Trophoblast cell (in vitro differentiated cells and primary cell): ENCODE data around the gene WNK4.

ENCODE experiments used
- DNase-seq, 2 donors: peaks; one replicate each; pipeline ENCODE4 v3.0.0-alpha.2; 2016
- H2AFZ ChIP-seq: 2 replicates; pipeline ENCODE4 v1.6.1; 2013; ENCODE audit warnings: low read length, moderate library complexity, mild to moderate bottlenecking; ENCODE audit not compliant: insufficient read depth, poor library complexity
- H2AK5ac ChIP-seq: 2 replicates; pipeline ENCODE4 v1.6.1; 2013; ENCODE audit warnings: mild to moderate bottlenecking, low read length
- H2BK120ac ChIP-seq: 2 replicates; pipeline ENCODE4 v1.6.1; 2013; ENCODE audit warnings: low read length, mild to moderate bottlenecking, moderate library complexity; ENCODE audit not compliant: insufficient read depth, poor library complexity
- H2BK12ac ChIP-seq: 2 replicates; pipeline ENCODE4 v1.6.1; 2013; ENCODE audit warnings: mild to moderate bottlenecking, low read length, moderate library complexity
- H2BK5ac ChIP-seq: 2 replicates; pipeline ENCODE4 v1.6.1; 2013; ENCODE audit warnings: low read length, low read depth, moderate library complexity, mild to moderate bottlenecking; ENCODE audit not compliant: poor library complexity
- H3K14ac ChIP-seq: 2 replicates; pipeline ENCODE4 v1.6.1; 2013; ENCODE audit warnings: mild to moderate bottlenecking, low read length
- H3K18ac ChIP-seq: 2 replicates; pipeline ENCODE4 v1.6.1; 2013; ENCODE audit warnings: mild to moderate bottlenecking, low read length
- H3K23ac ChIP-seq: 2 replicates; pipeline ENCODE4 v1.6.1; 2013; ENCODE audit warnings: low read length
- H3K27ac ChIP-seq: 2 replicates; pipeline ENCODE4 v1.5.1; 2013; ENCODE audit warnings: low read depth, mild to moderate bottlenecking, inconsistent platforms, low read length, moderate library complexity
- H3K27me3 ChIP-seq: 2 replicates; pipeline ENCODE4 v1.6.1; 2013; ENCODE audit warnings: inconsistent platforms, mild to moderate bottlenecking, low read length, moderate library complexity; ENCODE audit not compliant: insufficient read depth
- H3K36me3 ChIP-seq, 2 experiments: 1 replicate in 1 of 2; 2 replicates in 1 of 2; pipeline ENCODE4 v1.6.1; 2013; ENCODE audit warnings: low read length in 2 of 2, mild to moderate bottlenecking in 2 of 2, moderate library complexity in 1 of 2; ENCODE audit not compliant: insufficient read depth in 2 of 2, control insufficient read depth in 1 of 2
- H3K4ac ChIP-seq: 2 replicates; pipeline ENCODE4 v1.6.1; 2013; ENCODE audit warnings: low read depth, mild to moderate bottlenecking, low read length, moderate library complexity
- H3K4me1 ChIP-seq, 2 experiments: 1 replicate in 1 of 2; 2 replicates in 1 of 2; pipeline ENCODE4 v1.6.1; 2013; ENCODE audit warnings: low read length in 2 of 2, mild to moderate bottlenecking in 2 of 2, moderate library complexity in 1 of 2; ENCODE audit not compliant: insufficient read depth in 2 of 2, control insufficient read depth in 1 of 2
- H3K4me2 ChIP-seq: 2 replicates; pipeline ENCODE4 v1.6.1; 2013; ENCODE audit warnings: inconsistent platforms, mild to moderate bottlenecking, low read length, moderate library complexity
- H3K4me3 ChIP-seq: 2 replicates; pipeline ENCODE4 v1.5.1; 2013; ENCODE audit warnings: mild to moderate bottlenecking, low read depth, low read length, inconsistent platforms
- H3K79me1 ChIP-seq: one replicate; pipeline ENCODE4 v1.6.1; 2013; ENCODE audit warnings: low read length
- H3K79me2 ChIP-seq: 2 replicates; pipeline ENCODE4 v1.6.1; 2013; ENCODE audit warnings: low read length, mild to moderate bottlenecking; ENCODE audit not compliant: control insufficient read depth, insufficient read depth, poor library complexity
- H3K9ac ChIP-seq: 2 replicates; pipeline ENCODE4 v1.6.1; 2013; ENCODE audit warnings: mild to moderate bottlenecking, low read length
- H3K9me3 ChIP-seq: 2 replicates; pipeline ENCODE4 v1.6.1; 2013; ENCODE audit warnings: low read depth, mild to moderate bottlenecking, control low read depth, inconsistent platforms, low read length; ENCODE audit not compliant: insufficient read depth
- H4K12ac ChIP-seq: 2 replicates; pipeline ENCODE4 v1.6.1; 2013; ENCODE audit warnings: low read depth, mild to moderate bottlenecking, low read length, moderate library complexity
- H4K8ac ChIP-seq: 2 replicates; pipeline ENCODE4 v1.6.1; 2013; ENCODE audit warnings: low read depth, mild to moderate bottlenecking, low read length, moderate library complexity
- H4K91ac ChIP-seq: one replicate; pipeline ENCODE4 v1.6.1; 2013; ENCODE audit warnings: low read depth, mild to moderate bottlenecking, low read length, moderate library complexity
- WGBS: extraction: QIAGEN DNeasy Blood & Tissue Kit; methylation state at CpG from one replicate; pipeline ENCODE4 v1.1.7; 2013; ENCODE audit warnings: missing lambda C conversion rate; ENCODE audit not compliant: insufficient read length, insufficient coverage; ENCODE audit errors: extremely low coverage; 5-methylcytosine and 5-hydroxymethylcytosine counted together

The WNK4 gene

DNA sequence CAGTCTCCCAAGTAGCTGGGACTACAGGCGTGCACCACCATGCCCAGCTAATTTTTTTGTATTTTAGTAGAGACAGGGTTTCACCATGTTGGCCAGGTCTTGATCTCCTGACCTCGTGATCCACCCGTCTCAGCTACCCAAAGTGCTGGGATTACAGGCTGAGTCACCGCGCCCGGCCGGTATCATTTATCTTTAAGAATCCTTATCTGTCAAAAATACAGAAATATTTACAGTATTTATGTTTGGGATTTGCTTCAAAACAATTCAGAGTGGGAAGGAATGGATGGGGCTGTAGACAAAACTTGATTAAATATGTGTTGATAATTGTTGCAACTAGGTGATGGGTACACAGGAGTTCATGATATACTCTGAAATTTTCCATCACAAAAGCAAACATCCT, 40.8 kb downstream of the WNK4 start:
- Histone ChIP-seq H4K12ac (no peak overlapping the region), H4K8ac (no peak overlapping the region), H3K27ac (no peak overlapping the region), H2AFZ (no peak overlapping the region), H2AK5ac (no peak overlapping the region), H4K91ac (no peak overlapping the region), H2BK120ac (no peak overlapping the region), H3K23ac (no peak overlapping the region), H3K4me3 (no peak overlapping the region), H2BK5ac (no peak overlapping the region), H3K4me1 (peaks cover 5% of the 10 kb centered on the region in 2 experiments), H3K79me2 (peaks cover 4% of the 10 kb centered on the region), H2BK12ac (no peak overlapping the region), H3K36me3 (peaks cover 20 to 36% of the 10 kb centered on the region in 2 experiments), H3K79me1 (peaks cover 6% of the 10 kb centered on the region), H3K18ac (no peak overlapping the region), H3K9ac (no peak overlapping the region), H3K9me3 (peaks cover 4% of the 10 kb centered on the region), H3K4me2 (no peak overlapping the region), H3K27me3 (no peaks in the 10 kb centered on the region), H3K4ac (no peak overlapping the region), H3K14ac (no peak overlapping the region)
- no CpG with 5 or more reads among the region's 7 CpGs for WGBS
- peak; percentile 74 to 75 for DNase-seq

DNA sequence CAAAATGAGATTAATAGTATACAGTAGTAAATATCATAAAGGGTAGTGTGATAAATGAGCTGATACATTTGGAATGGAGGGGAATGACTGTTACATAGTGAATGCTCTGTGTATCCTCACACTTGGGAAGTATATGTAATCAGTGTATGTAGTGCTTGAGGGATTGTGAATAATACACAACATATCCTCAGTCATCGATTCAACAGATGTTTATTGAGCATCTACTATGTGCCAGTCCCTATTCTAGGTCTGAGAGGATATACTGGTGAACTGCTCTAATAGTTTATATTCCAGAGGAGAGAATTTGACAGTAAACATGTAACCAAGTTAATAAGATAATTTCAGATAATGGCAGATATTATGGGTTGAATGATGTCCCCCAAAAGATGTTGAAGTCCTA, 47.1 kb downstream of the WNK4 start:
- Histone ChIP-seq H2AFZ (no peak overlapping the region), H3K4me1 (peaks cover 5% of the 10 kb centered on the region in 2 experiments), H3K4me2 (no peak overlapping the region), H4K91ac (no peak overlapping the region), H3K4ac (no peak overlapping the region), H3K9ac (no peak overlapping the region), H2AK5ac (no peak overlapping the region), H3K14ac (no peak overlapping the region), H3K9me3 (no peaks in the 10 kb centered on the region), H3K27ac (no peak overlapping the region), H3K27me3 (no peaks in the 10 kb centered on the region), H3K23ac (no peak overlapping the region), H3K4me3 (no peak overlapping the region), H3K79me2 (peaks cover 4% of the 10 kb centered on the region), H2BK12ac (no peak overlapping the region), H2BK5ac (no peak overlapping the region), H2BK120ac (no peak overlapping the region), H4K12ac (no peak overlapping the region), H3K36me3 (no peaks in the 10 kb centered on the region), H4K8ac (no peak overlapping the region), H3K79me1 (peaks cover 6% of the 10 kb centered on the region), H3K18ac (no peak overlapping the region)
- no CpG with 5 or more reads among the region's 1 CpG for WGBS
- no peak for DNase-seq

- H4K91ac ChIP-seq: no peak overlapping the region
- peaks cover 8% of the 10 kb centered on the region for H3K79me2 ChIP-seq
- H3K4me1 ChIP-seq: peaks cover 0 to 3% of the 10 kb centered on the region in 2 experiments
- no peak overlapping the region for H3K23ac ChIP-seq
- no peak overlapping the region for H2AK5ac ChIP-seq
- no peaks in the 10 kb centered on the region for H3K27me3 ChIP-seq
- no peak overlapping the region for H3K18ac ChIP-seq
- no peak for DNase-seq
- no peak overlapping the region for H3K14ac ChIP-seq
- peaks cover 5 to 11% of the 10 kb centered on the region in 2 experiments for H3K36me3 ChIP-seq
- no peaks in the 10 kb centered on the region for H3K9me3 ChIP-seq
- no peak overlapping the region for H4K12ac ChIP-seq
- no peak overlapping the region for H4K8ac ChIP-seq
- H2BK120ac ChIP-seq: no peak overlapping the region
- H2BK12ac ChIP-seq: no peak overlapping the region
- no peak overlapping the region for H2AFZ ChIP-seq
- no peak overlapping the region for H3K4me2 ChIP-seq
- H2BK5ac ChIP-seq: no peak overlapping the region
- no peak overlapping the region for H3K9ac ChIP-seq
- H3K4ac ChIP-seq: no peak overlapping the region
- H3K4me3 ChIP-seq: no peak overlapping the region
- H3K79me1 ChIP-seq: peaks cover 10% of the 10 kb centered on the region
- no peak overlapping the region for H3K27ac ChIP-seq
Measured at GRCh38 chr17:42830971-42831370, 50.6 kb downstream of the WNK4 start.

DNA sequence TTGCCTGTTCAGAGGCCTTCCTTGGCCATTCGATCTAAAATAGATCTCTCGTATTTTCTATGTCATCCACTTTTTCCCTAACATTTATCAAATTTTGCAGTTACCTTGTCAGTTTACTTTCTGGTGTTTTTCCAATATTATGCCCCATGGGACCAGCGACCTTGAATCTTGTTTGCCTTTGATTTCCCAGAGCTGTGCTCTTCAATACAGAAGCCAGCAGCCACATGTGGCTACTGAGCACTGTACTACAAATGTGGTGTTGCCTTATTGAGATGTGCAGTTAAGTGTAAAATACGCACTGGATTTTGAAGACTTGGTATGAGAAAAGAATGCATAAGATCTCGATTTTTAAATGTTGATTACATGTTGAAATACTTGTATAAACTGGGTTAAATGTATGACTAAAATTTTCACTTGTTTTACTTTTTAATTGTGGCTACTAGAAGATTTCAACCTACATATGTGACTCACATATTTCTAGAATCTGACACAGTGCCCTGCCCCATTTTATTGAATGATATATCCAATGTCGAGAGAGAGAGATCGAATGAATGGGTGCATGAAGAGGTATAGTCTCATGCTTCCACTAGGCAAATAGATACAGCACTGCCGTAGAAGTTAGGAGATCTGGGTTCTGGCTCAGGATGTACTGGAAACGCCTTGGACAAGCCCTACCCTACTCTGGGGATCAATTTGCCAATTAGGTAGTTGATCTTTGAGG, 52.0 kb downstream of the WNK4 start:
- Histone ChIP-seq H3K9ac (peak overlapping the region; percentile 92), H3K36me3 (peaks cover 8 to 22% of the 10 kb centered on the region in 2 experiments), H4K8ac (peak overlapping the region; percentile 95), H3K18ac (no peak overlapping the region), H2AFZ (peak overlapping the region; percentile 65), H2BK12ac (no peak overlapping the region), H3K9me3 (no peaks in the 10 kb centered on the region), H2AK5ac (no peak overlapping the region), H2BK5ac (peak overlapping the region; percentile 34), H4K12ac (peak overlapping the region; percentile 76), H3K79me1 (peaks cover 10% of the 10 kb centered on the region), H3K27ac (no peak overlapping the region), H3K4me3 (peak overlapping the region; percentile 85), H3K27me3 (no peaks in the 10 kb centered on the region), H3K4me1 (peaks cover 0 to 3% of the 10 kb centered on the region in 2 experiments), H3K4me2 (peak overlapping the region; percentile 83), H3K4ac (no peak overlapping the region), H3K79me2 (peaks cover 8% of the 10 kb centered on the region), H4K91ac (peak overlapping the region; percentile 80), H2BK120ac (peak overlapping the region; percentile 34), H3K14ac (peak overlapping the region; percentile 58), H3K23ac (no peak overlapping the region)
- no CpG with 5 or more reads among the region's 9 CpGs for WGBS
- DNase-seq: no peak
